GM21526 (cell line): ENCODE measurements around the gene SRSF6.
"Not testable (repeated sequence)": the region's sequence is repeated elsewhere in the genome, so short reads cannot be mapped to it uniquely, and the experiment has no call there.

Source experiments
- ATAC-seq: cut with Tn5 transposase; IDR thresholded peaks from one replicate; pipeline ENCODE4 v1.9.1; 2021; ENCODE audit warnings: moderate library complexity; ENCODE audit not compliant: unreplicated experiment, low FRiP score

Gene SRSF6

DNA sequence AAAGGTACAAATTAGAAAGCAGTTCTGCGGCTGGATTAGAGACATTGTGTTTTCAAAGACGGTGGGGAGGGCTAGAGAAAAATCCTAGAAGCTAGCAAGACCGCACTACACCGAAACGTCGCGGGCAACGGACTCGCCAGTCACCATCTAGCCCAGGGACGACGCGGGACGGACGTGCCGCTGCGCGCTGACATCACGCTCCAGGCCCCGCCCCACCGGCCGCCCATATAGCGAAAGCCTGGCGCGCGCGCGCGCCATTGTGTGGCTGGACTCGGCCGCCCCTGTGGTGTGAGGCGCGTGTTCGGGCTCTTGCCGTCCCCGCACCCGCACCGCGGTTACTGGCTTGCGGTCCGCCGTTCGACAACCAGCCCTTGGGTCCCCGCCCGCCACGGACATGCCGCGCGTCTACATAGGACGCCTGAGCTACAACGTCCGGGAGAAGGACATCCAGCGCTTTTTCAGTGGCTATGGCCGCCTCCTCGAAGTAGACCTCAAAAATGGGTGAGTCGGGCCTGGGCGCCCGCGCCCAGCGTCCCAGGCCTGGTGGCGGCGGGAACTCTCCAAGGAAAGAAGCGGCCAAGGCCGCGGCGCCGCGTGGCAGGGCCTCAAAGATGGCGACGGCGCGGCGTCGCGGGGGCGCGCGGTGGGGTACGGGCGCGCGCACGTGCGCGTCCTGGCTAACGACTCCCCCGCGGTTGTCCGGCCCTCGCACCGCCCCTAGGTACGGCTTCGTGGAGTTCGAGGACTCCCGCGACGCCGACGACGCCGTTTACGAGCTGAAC is at the start of gene SRSF6:
Gene SRSF6 (plus strand): TSS at position 257 of the 782 bp plus-strand sequence. CDS start 138 bp downstream, at position 395.
- ATAC-seq, result peak; percentile 81

GRCh38 chr20:43408848-43409576 is 48.7 kb upstream of the SRSF6 start:
- ATAC-seq, result no peak

DNA sequence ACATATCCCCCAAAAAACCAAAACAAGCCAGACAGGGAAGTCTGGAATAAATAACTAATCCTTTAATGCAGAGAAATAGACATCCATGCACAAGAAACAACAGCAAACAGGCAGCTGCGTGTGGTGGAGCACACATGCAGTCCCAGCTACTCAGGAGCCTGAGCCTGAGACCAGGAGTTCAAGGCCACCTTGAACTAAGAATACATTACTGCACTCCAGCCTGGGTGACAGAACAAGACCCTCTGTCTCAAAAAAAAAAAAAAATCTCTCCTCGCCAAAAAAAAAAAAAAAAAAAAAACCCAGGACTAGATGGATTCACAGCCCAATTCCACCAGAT is 48.2 kb upstream of the SRSF6 start:
- no peak for ATAC-seq

DNA sequence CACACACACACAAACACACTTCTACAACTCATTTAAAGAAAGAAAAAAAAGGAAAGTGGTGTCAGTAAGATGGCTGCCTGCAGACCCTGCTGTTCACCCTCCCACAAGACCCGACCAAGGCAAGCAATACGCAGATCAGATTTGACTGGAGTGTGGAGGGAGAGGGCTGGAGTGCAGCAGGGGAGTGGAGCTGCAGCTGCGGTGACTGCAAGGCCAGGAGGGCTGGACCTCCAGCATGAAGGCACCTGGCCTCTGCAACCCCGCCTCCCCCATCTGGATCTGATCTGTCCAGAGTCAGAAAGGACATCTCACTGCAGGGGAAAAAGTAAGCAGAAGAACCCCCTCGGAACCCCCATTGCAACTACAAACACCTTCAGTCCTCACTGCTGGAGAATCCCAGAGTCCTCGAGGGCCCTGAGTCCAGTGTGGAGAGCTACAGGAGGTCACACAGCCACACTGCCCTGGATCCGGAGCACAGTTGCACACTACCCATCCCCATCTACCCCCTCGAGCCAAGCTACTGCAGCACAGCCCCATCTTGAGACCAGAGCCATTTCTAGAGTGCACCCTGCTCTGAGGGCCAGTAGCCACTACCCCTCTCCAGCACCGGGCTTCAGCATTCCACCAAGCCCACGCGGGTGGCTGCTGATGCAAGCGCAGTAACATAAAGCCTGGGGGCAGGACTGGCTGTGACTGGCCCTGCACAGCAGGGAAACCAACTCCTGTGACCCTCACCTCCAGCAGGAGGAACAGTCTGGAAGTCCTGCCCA is 41.9 kb upstream of the SRSF6 start:
- no peak for ATAC-seq

- no peak for ATAC-seq
Measured at GRCh38 chr20:43416591-43417228, 41.0 kb upstream of the SRSF6 start.

DNA sequence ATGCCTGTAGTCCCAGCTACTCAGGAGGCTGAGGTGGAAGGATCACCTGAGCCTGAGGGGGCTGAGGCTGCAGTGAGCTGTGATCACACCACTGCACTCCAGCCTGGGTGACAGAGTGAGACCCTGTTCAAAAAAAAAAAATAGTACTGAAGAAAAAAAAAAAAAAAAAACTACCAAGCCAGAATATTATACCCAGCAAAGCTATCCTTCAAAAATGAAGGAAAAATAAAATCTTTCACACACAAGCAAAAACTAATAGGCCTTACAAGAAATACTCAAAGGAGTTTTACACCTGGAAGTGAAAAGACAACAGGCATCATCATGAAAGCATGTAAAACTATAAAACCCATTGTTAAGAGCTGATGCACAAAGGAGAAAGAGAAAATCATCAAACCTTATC is 37.5 kb upstream of the SRSF6 start:
- no peak for ATAC-seq

DNA sequence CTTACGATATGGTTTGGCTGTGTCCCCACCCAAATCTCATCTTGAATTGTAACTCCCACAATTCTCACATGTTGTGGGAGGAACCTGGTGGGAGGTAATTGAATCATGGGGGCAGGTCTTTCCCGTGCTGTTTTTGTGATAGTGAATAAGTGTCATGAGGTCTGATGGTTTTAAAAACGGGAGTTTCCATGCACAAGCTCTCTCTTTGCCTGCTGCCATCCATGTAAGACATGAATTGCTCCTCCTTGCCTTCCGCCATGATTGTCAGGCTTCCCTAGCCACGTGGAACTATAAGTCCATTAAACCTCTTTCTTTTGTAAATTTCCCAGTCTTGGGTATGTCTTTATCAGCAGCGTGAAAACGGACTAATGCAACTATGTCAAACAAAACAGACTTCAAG is 36.8 kb upstream of the SRSF6 start:
- not testable (repeated sequence) for ATAC-seq

DNA sequence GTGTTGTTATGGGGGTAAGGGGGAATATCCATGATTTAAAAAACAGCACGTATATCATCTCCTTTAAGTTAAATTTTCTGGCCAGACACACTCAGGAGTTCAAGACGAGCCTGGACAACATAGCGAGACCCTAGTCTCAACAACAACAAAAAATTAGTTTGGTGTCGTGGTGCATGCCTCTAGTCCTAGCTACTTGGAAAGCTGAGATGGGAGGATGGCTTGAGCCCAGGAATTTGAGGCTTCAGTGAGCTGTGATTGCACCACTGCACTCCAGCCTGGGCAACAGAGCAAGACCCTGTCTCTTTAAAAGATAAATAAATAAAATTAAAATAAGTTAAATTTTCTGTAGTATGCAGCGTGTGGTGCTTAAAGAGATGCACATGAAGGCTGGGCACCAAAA is 31.5 kb upstream of the SRSF6 start:
- no peak for ATAC-seq

DNA sequence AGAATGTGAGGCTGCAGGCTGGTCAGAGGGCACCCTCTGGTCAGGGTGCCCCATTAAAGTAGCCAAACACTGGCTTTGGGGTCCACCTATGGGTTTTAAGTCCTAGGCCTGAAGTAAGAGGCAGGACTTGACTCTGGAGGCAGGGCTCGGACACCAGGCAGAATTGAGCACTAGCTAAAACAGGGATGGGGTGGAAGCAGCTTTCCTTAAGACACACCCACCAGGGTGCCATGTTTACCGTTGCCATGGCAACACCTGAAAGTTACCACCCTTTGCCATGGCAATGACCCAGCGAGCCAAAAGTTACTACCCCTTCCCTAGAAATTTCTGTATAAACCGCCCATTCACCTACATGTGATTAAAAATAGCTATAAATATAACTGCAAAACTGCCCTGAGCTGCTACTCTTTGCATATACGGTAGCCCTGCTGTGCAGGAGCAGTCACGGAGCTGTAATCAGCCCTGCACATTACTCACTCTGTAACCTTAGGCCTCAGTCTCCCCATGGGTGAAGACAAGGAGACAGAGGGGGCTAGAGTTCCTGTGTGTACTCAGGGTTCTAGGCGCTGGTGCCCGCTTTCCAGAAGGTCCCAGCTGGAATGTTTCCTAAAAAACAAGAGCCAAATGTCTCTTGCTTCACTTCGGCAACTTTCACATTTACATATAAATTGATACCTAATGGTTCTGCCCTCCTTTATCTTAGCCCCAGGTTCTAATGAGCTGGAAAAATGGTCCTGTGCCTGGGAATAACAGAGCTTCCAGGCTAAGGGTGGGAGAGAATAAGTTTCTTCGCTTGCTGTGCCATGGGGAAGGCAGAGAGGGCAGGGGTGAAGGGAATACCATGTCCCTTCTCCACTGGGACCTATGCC is 27.2 kb upstream of the SRSF6 start:
- no peak for ATAC-seq

GRCh38 chr20:43431134-43431519 is 26.6 kb upstream of the SRSF6 start:
- ATAC-seq, result no peak

- no peak for ATAC-seq
Measured at GRCh38 chr20:43432498-43432897, 25.2 kb upstream of the SRSF6 start.

DNA sequence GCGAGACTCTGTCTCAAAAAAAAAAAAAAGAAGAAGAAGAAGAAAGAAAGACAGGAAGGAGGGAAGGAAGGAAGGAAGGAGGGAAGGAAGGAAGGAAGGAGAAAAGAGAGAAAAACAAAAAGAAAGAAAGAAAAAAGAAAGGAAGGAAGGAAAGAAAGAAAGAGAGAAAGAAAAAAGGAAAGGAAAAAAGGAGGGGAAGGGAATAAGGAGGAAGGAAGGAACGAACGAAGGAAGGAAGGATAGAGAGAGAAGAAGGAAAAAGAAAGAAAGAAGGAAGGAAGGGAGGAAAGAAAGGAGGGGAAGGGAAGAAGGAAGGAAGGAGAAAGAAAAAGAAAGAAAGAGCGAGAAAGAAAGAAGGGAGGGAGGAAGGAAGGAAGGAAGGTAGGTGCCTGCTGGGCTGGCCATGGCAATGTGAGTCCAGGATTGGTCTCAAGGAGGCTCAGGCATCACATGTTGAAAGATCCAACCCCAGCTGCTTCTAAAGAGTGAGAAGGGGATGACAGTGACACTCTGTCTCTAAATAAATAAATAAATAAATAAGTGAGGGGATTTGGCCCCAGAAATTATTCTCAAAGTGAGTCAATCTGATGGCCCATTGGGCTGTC is 24.3 kb upstream of the SRSF6 start:
- ATAC-seq, result no peak

DNA sequence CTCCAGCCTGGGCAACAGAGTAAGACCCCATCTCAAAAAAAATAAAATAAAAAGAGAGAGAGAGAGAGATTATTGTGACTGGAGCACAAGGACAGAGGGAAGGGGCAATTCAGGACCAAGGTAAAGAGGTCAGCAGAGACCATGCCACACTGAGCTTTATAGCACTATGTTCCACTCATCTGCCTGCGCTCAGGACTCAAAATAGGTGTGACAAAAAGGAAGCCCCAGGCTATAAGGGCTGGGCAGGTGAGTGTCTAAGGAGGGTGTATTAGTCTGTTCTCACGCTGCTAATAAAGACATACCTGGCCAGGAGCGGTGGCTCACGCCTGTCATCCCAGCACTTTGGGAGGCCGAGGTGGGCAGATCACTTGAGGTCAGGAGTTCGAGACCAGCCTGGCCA is 23.1 kb upstream of the SRSF6 start:
- no peak for ATAC-seq

DNA sequence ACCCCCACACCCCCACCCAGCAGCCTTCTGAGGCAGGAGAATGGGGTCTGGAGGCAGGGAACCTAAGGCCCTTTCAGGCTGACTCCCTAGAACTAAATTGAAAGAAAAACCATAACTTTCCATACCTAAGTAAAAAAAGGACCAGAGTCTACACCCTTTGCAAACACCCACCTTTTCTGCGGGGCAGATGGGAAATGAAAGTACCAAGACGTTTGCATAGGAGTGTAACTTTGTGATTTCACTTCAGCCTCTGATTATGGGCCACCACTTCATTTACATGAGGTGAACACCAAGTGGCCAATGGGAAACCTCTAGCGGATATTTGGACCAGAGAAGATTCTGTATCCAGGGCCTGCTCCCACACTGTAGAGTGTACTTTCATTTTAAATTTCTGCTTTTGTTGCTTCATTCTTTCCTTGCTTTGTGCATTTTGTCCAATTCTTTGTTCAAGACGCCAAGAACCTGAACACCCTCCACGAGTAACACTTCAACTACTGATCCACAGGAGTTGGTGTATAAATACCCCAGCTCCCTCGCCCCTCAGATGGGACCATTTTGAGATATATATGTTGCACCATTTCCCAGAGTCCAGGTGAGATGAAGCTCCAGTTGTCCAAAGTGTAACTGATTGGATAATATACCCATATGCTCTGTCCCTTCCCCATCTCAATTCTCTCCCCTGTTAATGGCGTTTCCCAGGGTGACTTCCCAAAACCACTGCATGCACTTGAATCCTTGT is 18.9 kb upstream of the SRSF6 start:
- ATAC-seq, result no peak

GRCh38 chr20:43440531-43440930 is 17.2 kb upstream of the SRSF6 start:
- no peak for ATAC-seq

- ATAC-seq, result no peak
Measured at GRCh38 chr20:43442282-43442880, 15.3 kb upstream of the SRSF6 start.

DNA sequence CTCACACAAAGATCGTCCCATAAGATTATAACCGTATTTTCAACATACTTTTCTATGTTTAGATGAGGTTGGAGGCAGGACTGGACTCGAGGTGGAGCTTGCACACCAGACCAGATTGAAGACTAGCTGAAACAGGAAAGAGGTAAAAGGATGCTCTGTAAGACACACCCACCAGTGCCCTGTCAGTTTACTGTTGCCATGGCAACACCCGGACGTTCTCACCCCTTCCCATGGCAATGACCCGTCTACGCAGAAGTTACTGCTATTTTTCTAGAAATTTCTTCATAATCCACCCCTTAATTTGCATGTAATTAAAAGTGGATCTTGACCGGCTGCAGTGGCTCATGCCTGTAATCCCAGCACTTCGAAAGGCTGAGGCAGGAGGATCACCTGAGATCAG is 13.6 kb upstream of the SRSF6 start:
- no peak for ATAC-seq

DNA sequence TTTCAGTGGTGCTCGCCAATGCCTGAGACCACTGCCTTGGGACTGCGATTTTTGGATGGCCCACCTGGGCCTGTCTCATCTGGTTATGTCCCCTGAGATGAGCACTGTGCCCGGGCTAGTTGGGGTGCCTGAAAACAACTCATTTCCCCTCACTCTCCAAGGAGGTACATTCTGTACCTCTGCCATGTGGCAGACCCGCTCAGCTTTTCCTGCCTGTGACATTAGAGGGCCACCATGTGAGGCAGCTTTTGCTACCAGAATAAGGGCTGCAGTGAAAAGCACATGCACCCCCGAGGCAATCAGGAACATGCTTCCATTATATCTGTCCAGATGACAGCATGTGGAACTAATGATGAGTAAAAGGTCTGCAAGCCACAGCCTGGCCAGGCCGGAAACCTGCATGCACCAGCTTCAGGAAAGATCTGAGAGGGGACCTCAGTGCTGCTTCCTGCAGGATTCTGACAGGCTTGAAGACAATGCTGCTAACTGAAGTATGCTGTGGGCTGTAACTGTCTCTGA is 11.3 kb upstream of the SRSF6 start:
- ATAC-seq, result no peak
